Sigmoid colon (tissue), 3 donors: ENCODE measurements around the gene MELTF.

Experiments
- CTCF ChIP-seq, 4 experiments: fragments of 450-650 bp in 3 of 4; fragments of 200-600 bp in 1 of 4; IDR thresholded peaks; one replicate each; pipeline ENCODE4 v1.5.1; 2016 to 2019; ENCODE audit warnings: antibody characterized with exemption in 4 of 4, mild to moderate bottlenecking in 3 of 4, moderate library complexity in 2 of 4
- POLR2A ChIP-seq, 2 donors: fragments of 450-650 bp; IDR thresholded peaks; one replicate each; pipeline ENCODE4 v1.6.1; 2016; ENCODE audit warnings: antibody characterized with exemption in 2 of 2, mild to moderate bottlenecking in 2 of 2, moderate library complexity in 2 of 2

DNA sequence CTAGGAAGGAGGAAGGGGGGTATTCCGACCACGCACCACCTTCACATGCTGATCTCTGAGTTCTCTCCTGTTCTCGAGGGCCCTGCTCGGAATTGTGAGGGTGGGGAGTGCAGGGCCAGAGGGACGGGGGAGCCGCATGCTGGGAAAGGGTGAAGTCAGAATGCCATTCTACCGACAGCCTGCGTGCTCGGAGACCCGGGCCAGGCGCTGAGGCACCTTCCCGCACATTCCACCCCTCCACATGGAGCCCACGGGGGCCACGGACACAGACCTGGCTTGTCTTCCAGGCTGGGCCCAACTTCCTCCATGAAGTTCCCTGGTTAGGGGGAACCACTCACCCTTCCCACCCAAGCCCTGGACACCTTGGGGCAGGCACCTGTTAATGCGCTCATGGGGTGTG, 32.3 kb downstream of the MELTF start:
- TF ChIP-seq CTCF (IDR thresholded peaks at IDR 0.05) (no peak), POLR2A (IDR thresholded peaks at IDR 0.05) (no peak)
